Activated effector memory CD4-positive, alpha-beta T cell treated with anti-CD3 and anti-CD28 coated beads, Interleukin-2, amount 50 U/mL, for 16 hours (primary cell): ENCODE results near the gene SEMA3E.
"Not testable (repeated sequence)": the region's sequence is repeated elsewhere in the genome, so short reads cannot be mapped to it uniquely, and the experiment has no call there.

Experiments
- DNase-seq: peaks from one replicate; pipeline ENCODE4 v3.0.0-alpha.2; 2020

The SEMA3E gene

GRCh38 chr7:83648464-83649241 is at the start of gene SEMA3E:
SEMA3E (minus strand) TSS chr7:83649139.
- no peak for DNase-seq

- DNase-seq = no peak
Measured at GRCh38 chr7:83697804-83698530, 49.0 kb upstream of the SEMA3E start.

GRCh38 chr7:83696101-83696500 is 47.2 kb upstream of the SEMA3E start:
- no peak for DNase-seq

- DNase-seq = no peak
Measured at GRCh38 chr7:83695128-83695960, 46.4 kb upstream of the SEMA3E start.

GRCh38 chr7:83693256-83693655 is 44.3 kb upstream of the SEMA3E start:
- DNase-seq = no peak

GRCh38 chr7:83691095-83691494 is 42.2 kb upstream of the SEMA3E start:
- no peak for DNase-seq

- DNase-seq = no peak
Measured at GRCh38 chr7:83689855-83690254, 40.9 kb upstream of the SEMA3E start.

- no peak for DNase-seq
Measured at GRCh38 chr7:83686416-83686815, 37.5 kb upstream of the SEMA3E start.

GRCh38 chr7:83684928-83685327 is 36.0 kb upstream of the SEMA3E start:
- DNase-seq = no peak

- DNase-seq = no peak
Measured at GRCh38 chr7:83681200-83681778, 32.4 kb upstream of the SEMA3E start.

- DNase-seq = no peak
Measured at GRCh38 chr7:83677180-83677866, 28.4 kb upstream of the SEMA3E start.

GRCh38 chr7:83673291-83673690 is 24.4 kb upstream of the SEMA3E start:
- DNase-seq = not testable (repeated sequence)

- DNase-seq = no peak
Measured at GRCh38 chr7:83672157-83672556, 23.2 kb upstream of the SEMA3E start.

GRCh38 chr7:83663131-83663530 is 14.2 kb upstream of the SEMA3E start:
- no peak for DNase-seq

- DNase-seq = no peak
Measured at GRCh38 chr7:83658126-83658525, 9.2 kb upstream of the SEMA3E start.

GRCh38 chr7:83655951-83656556 is 7.1 kb upstream of the SEMA3E start:
- DNase-seq = no peak

- no peak for DNase-seq
Measured at GRCh38 chr7:83652481-83652880, 3.5 kb upstream of the SEMA3E start.

- no peak for DNase-seq
Measured at GRCh38 chr7:83649701-83650100, 762 bp upstream of the SEMA3E start.

- no peak for DNase-seq
Measured at GRCh38 chr7:83646027-83646426, 2.9 kb downstream of the SEMA3E start.

GRCh38 chr7:83643739-83644138 is 5.2 kb downstream of the SEMA3E start:
- DNase-seq = no peak

GRCh38 chr7:83643012-83643411 is 5.9 kb downstream of the SEMA3E start:
- DNase-seq = no peak
